Neural cell (in vitro differentiated cells): ENCODE measurements around the gene ANO3. TPM values are rescaled to one million over a fixed set of nuclear protein-coding genes. Genes with fewer than 3 reads are reported as not detected.

Source experiments
- H2AFZ ChIP-seq: fragments of 200-600, 300-800 bp; sonication (generic), shearing (Covaris generic); 2 replicates; pipeline ENCODE4 v1.6.0; 2014; ENCODE audit warnings: low read depth, mild to moderate bottlenecking, antibody characterized with exemption, low read length, moderate library complexity
- H3F3A ChIP-seq: fragments of 200-600 bp; shearing (Covaris generic); 2 replicates; pipeline ENCODE4 v1.6.1; 2016; ENCODE audit warnings: mild to moderate bottlenecking, moderate library complexity, mixed read lengths, antibody characterized with exemption, low read length; ENCODE audit not compliant: insufficient read depth, poor library complexity, severe bottlenecking
- H3K27ac ChIP-seq: fragments of 200-600, 300-800 bp; sonication (generic), shearing (Covaris generic); 2 replicates; pipeline ENCODE4 v1.5.1; 2014; ENCODE audit warnings: mild to moderate bottlenecking, low read length, moderate library complexity
- H3K27me3 ChIP-seq: fragments of 300-800, 200-600 bp; sonication (generic), shearing (Covaris generic); 2 replicates; pipeline ENCODE4 v1.6.0; 2014; ENCODE audit warnings: mild to moderate bottlenecking, low read depth, low read length, moderate library complexity; ENCODE audit not compliant: insufficient read depth
- H3K36me3 ChIP-seq: fragments of 300-800, 200-600 bp; sonication (generic), shearing (Covaris generic); 2 replicates; pipeline ENCODE4 v1.5.1; 2014; ENCODE audit warnings: mild to moderate bottlenecking, antibody characterized with exemption, low read length, moderate library complexity; ENCODE audit not compliant: insufficient read depth
- H3K4me2 ChIP-seq: fragments of 300-800, 200-600 bp; sonication (generic), shearing (Covaris generic); 2 replicates; pipeline ENCODE4 v1.6.0; 2014; ENCODE audit warnings: mild to moderate bottlenecking, low read length
- H3K4me3 ChIP-seq: fragments of 300-800, 200-600 bp; sonication (generic), shearing (Covaris generic); 2 replicates; pipeline ENCODE4 v1.5.1; 2014; ENCODE audit warnings: mild to moderate bottlenecking, low read length, moderate library complexity
- H3K79me2 ChIP-seq: fragments of 200-600 bp; shearing (Covaris generic); replicated peaks from 2 replicates; pipeline ENCODE4 v1.6.0; 2014; ENCODE audit warnings: mild to moderate bottlenecking, low read length, moderate library complexity; ENCODE audit not compliant: insufficient read depth
- H3K9ac ChIP-seq: fragments of 300-800, 200-600 bp; sonication (generic), shearing (Covaris generic); 2 replicates; pipeline ENCODE4 v1.6.1; 2016; ENCODE audit warnings: mild to moderate bottlenecking, low read length, mixed read lengths
- H3K9me2 ChIP-seq: fragments of 200-600 bp; shearing (Covaris generic); 2 replicates; pipeline ENCODE4 v1.6.1; 2016; ENCODE audit warnings: mild to moderate bottlenecking, low read length, mixed read lengths; ENCODE audit not compliant: insufficient read depth
- H3K9me3 ChIP-seq: fragments of 200-600, 300-800 bp; sonication (generic), shearing (Covaris generic); 2 replicates; pipeline ENCODE4 v1.6.1; 2016; ENCODE audit warnings: mild to moderate bottlenecking, mixed run types, low read length, moderate library complexity, mixed read lengths
- H4K20me1 ChIP-seq: fragments of 200-600 bp; shearing (Covaris generic); 2 replicates; pipeline ENCODE4 v1.6.1; 2016; ENCODE audit warnings: mild to moderate bottlenecking, mixed run types; ENCODE audit not compliant: insufficient read depth
- EP300 ChIP-seq: fragments of 450-650 bp; conservative IDR thresholded peaks from 2 replicates; pipeline ENCODE4 v1.6.1; 2014; ENCODE audit warnings: antibody characterized with exemption, mild to moderate bottlenecking, moderate library complexity; ENCODE audit not compliant: poor library complexity, severe bottlenecking
- EZH2 ChIP-seq: fragments of 200-600, 300-800 bp; shearing (Covaris generic), sonication (generic); IDR thresholded peaks from 2 replicates; pipeline ENCODE4 v1.6.1; 2014; ENCODE audit warnings: antibody characterized with exemption, low read length, borderline replicate concordance, mild to moderate bottlenecking; ENCODE audit not compliant: insufficient read depth, poor library complexity, severe bottlenecking
- MXI1 ChIP-seq: fragments of 450-650 bp; conservative IDR thresholded peaks from 2 replicates; pipeline ENCODE4 v1.6.1; 2014; ENCODE audit warnings: antibody characterized with exemption, mild to moderate bottlenecking; ENCODE audit not compliant: poor library complexity, severe bottlenecking
- POLR2AphosphoS5 ChIP-seq: IDR thresholded peaks from 2 replicates; pipeline ENCODE4 v1.6.1; 2012
- RAD21 ChIP-seq: fragments of 450-650 bp; conservative IDR thresholded peaks from 2 replicates; pipeline ENCODE4 v1.6.1; 2014; ENCODE audit warnings: antibody characterized with exemption, mild to moderate bottlenecking, moderate library complexity
- SMC3 ChIP-seq: fragments of 450-650 bp; conservative IDR thresholded peaks from 2 replicates; pipeline ENCODE4 v1.6.1; 2014; ENCODE audit warnings: antibody characterized with exemption, mild to moderate bottlenecking, moderate library complexity; ENCODE audit not compliant: poor library complexity
- TAF1 ChIP-seq: IDR thresholded peaks from 2 replicates; pipeline ENCODE4 v1.6.1; 2012; ENCODE audit warnings: low read depth
- polyA plus RNA-seq: library from polyadenylated mRNA; depleted of rRNA; stranded (reverse); fragments of >200 nt; gene quantifications from 2 replicates; pipeline ENCODE4 v1.2.3, GENCODE V29; 2014
- TF ChIP-seq, protein P1 (sequence below): IDR thresholded peaks from 2 replicates; pipeline ENCODE4 v1.6.1; 2012; ENCODE audit warnings: borderline replicate concordance
- TF ChIP-seq, protein P2 (sequence below): fragments of 450-650 bp; IDR thresholded peaks from 2 replicates; pipeline ENCODE4 v1.5.1; 2014; ENCODE audit warnings: antibody characterized with exemption, mild to moderate bottlenecking, moderate library complexity; ENCODE audit not compliant: poor library complexity, severe bottlenecking

ANO3 gene
- polyA plus RNA-seq, 1 donor from 2014 or later = not detected

DNA sequence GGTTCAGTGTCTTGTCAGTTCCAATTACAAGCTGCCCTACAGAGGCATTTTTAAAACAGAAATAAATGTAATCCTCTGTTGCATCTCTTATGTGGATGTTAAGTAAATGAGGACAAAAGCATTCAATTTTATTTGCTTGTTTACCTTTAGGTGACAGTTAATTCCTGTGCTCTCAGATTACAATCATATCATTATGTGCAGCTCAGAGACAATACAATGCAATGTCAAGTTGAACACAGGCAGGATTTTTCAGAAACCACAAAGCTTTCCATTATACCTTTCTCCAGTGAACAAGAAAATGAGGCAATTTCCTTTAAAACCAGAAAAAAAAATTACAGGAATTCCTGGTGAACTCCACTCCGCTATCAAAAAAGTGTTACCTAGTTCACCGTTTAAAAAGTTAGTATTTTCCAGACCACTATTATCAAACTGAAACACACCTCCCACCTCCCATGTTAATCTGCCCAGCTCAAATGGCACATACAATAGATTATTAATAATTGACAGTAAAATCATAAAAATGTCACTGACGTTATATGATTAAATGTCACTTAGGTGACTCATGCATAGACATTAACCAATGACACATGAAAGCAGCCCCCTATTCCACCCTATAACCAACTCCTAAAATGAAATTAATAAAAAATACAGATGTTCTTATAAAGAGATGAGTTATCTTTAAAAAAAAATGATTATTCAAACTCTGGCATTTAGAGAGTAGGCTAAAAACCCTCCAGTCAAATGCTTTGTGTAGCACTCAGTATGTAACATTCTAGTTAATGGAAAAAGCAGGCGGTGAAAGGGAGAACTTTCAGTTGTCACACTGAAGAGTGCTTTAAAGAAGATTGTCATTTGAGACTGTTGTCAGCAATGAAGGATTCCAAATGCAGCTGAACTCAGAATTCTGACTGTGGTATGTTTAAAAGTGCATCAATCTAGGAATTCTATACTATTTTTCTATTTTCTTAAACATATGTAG, 141.6 kb downstream of the ANO3 start:
- Histone ChIP-seq H3F3A (no peaks in the 10 kb centered on the region), H3K27me3 (no peaks in the 10 kb centered on the region), H3K9ac (no peak overlapping the region), H3K4me2 (peak overlapping the region; percentile 15), H4K20me1 (no peaks in the 10 kb centered on the region), H3K9me2 (no peaks in the 10 kb centered on the region), H2AFZ (no peak overlapping the region), H3K27ac (peak overlapping the region; percentile 42), H3K4me3 (no peak overlapping the region), H3K9me3 (no peaks in the 10 kb centered on the region), H3K79me2 (no peaks in the 10 kb centered on the region), H3K36me3 (no peaks in the 10 kb centered on the region)
- TF ChIP-seq EZH2 (no peak), TAF1 (no peak), POLR2AphosphoS5 (peak; percentile 65), RAD21 (no peak), EP300 (peak; percentile 78)
- TF ChIP-seq, protein P1, sequence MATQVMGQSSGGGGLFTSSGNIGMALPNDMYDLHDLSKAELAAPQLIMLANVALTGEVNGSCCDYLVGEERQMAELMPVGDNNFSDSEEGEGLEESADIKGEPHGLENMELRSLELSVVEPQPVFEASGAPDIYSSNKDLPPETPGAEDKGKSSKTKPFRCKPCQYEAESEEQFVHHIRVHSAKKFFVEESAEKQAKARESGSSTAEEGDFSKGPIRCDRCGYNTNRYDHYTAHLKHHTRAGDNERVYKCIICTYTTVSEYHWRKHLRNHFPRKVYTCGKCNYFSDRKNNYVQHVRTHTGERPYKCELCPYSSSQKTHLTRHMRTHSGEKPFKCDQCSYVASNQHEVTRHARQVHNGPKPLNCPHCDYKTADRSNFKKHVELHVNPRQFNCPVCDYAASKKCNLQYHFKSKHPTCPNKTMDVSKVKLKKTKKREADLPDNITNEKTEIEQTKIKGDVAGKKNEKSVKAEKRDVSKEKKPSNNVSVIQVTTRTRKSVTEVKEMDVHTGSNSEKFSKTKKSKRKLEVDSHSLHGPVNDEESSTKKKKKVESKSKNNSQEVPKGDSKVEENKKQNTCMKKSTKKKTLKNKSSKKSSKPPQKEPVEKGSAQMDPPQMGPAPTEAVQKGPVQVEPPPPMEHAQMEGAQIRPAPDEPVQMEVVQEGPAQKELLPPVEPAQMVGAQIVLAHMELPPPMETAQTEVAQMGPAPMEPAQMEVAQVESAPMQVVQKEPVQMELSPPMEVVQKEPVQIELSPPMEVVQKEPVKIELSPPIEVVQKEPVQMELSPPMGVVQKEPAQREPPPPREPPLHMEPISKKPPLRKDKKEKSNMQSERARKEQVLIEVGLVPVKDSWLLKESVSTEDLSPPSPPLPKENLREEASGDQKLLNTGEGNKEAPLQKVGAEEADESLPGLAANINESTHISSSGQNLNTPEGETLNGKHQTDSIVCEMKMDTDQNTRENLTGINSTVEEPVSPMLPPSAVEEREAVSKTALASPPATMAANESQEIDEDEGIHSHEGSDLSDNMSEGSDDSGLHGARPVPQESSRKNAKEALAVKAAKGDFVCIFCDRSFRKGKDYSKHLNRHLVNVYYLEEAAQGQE = peak; percentile 65

DNA sequence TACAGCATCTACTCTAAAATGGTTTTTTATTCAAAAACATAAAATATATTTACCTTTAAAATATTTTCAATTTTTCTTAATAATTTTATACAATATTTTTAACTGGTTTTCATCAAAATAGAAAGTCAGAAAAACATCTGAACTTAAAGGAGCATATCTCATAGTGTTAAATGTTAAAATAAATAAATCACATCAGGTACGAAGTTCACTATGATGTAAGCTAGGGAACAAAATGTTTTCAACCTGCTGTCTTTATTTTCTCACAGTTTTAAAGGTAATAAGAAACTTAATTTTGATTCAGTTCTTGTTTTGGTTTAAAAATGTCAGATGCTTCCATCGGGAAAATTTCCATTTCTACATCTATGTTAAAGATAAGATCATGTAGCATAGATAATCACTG, 142.5 kb downstream of the ANO3 start:
- no peaks in the 10 kb centered on the region for H3K79me2 ChIP-seq
- no peak overlapping the region for H3K9ac ChIP-seq
- H2AFZ ChIP-seq = no peak overlapping the region
- H3K27me3 ChIP-seq = no peaks in the 10 kb centered on the region
- no peaks in the 10 kb centered on the region for H3K9me2 ChIP-seq
- no peaks in the 10 kb centered on the region for H4K20me1 ChIP-seq
- H3K9me3 ChIP-seq = no peaks in the 10 kb centered on the region
- no peak overlapping the region for H3K27ac ChIP-seq
- H3K36me3 ChIP-seq = no peaks in the 10 kb centered on the region
- TF ChIP-seq RAD21 (no peak), SMC3 (no peak), EZH2 (no peak), POLR2AphosphoS5 (no peak), MXI1 (no peak), EP300 (no peak), TAF1 (no peak)
- TF ChIP-seq, protein P2, sequence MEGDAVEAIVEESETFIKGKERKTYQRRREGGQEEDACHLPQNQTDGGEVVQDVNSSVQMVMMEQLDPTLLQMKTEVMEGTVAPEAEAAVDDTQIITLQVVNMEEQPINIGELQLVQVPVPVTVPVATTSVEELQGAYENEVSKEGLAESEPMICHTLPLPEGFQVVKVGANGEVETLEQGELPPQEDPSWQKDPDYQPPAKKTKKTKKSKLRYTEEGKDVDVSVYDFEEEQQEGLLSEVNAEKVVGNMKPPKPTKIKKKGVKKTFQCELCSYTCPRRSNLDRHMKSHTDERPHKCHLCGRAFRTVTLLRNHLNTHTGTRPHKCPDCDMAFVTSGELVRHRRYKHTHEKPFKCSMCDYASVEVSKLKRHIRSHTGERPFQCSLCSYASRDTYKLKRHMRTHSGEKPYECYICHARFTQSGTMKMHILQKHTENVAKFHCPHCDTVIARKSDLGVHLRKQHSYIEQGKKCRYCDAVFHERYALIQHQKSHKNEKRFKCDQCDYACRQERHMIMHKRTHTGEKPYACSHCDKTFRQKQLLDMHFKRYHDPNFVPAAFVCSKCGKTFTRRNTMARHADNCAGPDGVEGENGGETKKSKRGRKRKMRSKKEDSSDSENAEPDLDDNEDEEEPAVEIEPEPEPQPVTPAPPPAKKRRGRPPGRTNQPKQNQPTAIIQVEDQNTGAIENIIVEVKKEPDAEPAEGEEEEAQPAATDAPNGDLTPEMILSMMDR = no peak
- TF ChIP-seq, protein P1 = no peak
- no peak overlapping the region for H3K4me2 ChIP-seq
- H3F3A ChIP-seq = no peaks in the 10 kb centered on the region
- no peak overlapping the region for H3K4me3 ChIP-seq
